Sigmoid colon (tissue), 4 donors: ENCODE data around the gene HSPA1B.
"Not testable (repeated sequence)": the region's sequence is repeated elsewhere in the genome, so short reads cannot be mapped to it uniquely, and the experiment has no call there.

Source experiments
- EP300 ChIP-seq, 4 donors: sonication (generic); formaldehyde crosslinking; IDR thresholded peaks; one replicate each; pipeline ENCODE4 v1.6.1; 2017; ENCODE audit warnings: antibody characterized with exemption in 4 of 4
- POLR2A ChIP-seq, 2 donors: fragments of 450-650 bp; IDR thresholded peaks; one replicate each; pipeline ENCODE4 v1.6.1; 2016; ENCODE audit warnings: antibody characterized with exemption in 2 of 2, mild to moderate bottlenecking in 2 of 2, moderate library complexity in 2 of 2
- POLR2AphosphoS5 ChIP-seq, 4 donors: sonication (generic); formaldehyde crosslinking; IDR thresholded peaks; one replicate each; pipeline ENCODE4 v1.6.1; 2017; ENCODE audit warnings: antibody characterized with exemption in 4 of 4
- TF ChIP-seq, protein P1 (sequence below), 4 experiments: fragments of 450-650 bp in 3 of 4; fragments of 200-600 bp in 1 of 4; IDR thresholded peaks; one replicate each; pipeline ENCODE4 v1.5.1; 2016 to 2019; ENCODE audit warnings: antibody characterized with exemption in 4 of 4, mild to moderate bottlenecking in 3 of 4, moderate library complexity in 2 of 4

DNA sequence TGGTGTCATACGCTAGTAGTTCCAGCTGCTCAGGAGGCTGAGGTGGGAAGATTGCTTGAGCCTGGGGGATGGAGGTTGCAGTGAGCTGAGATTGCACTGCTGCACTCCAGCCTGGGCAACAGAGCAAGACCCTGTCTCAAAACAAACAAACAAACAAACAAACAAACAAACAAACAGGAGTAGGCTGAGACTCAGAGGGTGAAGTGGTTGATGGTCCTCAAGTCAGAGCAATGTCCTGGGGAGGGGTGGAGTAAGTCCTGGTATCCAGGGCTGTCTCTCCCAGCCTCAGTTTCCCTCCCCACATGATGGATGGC lies 41.1 kb downstream of the HSPA1B start:
- not testable (repeated sequence) for TF ChIP-seq POLR2A, POLR2AphosphoS5, EP300 (IDR thresholded peaks at IDR 0.05)
- TF ChIP-seq, protein P1, sequence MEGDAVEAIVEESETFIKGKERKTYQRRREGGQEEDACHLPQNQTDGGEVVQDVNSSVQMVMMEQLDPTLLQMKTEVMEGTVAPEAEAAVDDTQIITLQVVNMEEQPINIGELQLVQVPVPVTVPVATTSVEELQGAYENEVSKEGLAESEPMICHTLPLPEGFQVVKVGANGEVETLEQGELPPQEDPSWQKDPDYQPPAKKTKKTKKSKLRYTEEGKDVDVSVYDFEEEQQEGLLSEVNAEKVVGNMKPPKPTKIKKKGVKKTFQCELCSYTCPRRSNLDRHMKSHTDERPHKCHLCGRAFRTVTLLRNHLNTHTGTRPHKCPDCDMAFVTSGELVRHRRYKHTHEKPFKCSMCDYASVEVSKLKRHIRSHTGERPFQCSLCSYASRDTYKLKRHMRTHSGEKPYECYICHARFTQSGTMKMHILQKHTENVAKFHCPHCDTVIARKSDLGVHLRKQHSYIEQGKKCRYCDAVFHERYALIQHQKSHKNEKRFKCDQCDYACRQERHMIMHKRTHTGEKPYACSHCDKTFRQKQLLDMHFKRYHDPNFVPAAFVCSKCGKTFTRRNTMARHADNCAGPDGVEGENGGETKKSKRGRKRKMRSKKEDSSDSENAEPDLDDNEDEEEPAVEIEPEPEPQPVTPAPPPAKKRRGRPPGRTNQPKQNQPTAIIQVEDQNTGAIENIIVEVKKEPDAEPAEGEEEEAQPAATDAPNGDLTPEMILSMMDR (IDR thresholded peaks at IDR 0.05): not testable (repeated sequence)
